Skeletal muscle cell (primary cell): ENCODE measurements around the gene ERCC4.

Experiments used
- DNase-seq: peaks from one replicate; pipeline ENCODE4 v3.0.0-alpha.2; 2010; ENCODE audit warnings: low read depth
- H3K4me3 ChIP-seq: 2 replicates; pipeline ENCODE4 v1.5.1; 2011; ENCODE audit warnings: low read depth, mild to moderate bottlenecking, control low read depth, low read length, moderate library complexity

The ERCC4 gene

GRCh38 chr16:13977177-13977576 lies 57.2 kb downstream of the ERCC4 start:
- no peak for DNase-seq
- H3K4me3 ChIP-seq = no peak overlapping the region

- no peak overlapping the region for H3K4me3 ChIP-seq
- DNase-seq = no peak
These were observed 62.5 kb downstream of the ERCC4 start for GRCh38 chr16:13982451-13982850.

GRCh38 chr16:13983625-13984024 lies 63.7 kb downstream of the ERCC4 start:
- DNase-seq = no peak
- H3K4me3 ChIP-seq = no peak overlapping the region

- no peak for DNase-seq
- H3K4me3 ChIP-seq = no peak overlapping the region
These were observed 64.8 kb downstream of the ERCC4 start for GRCh38 chr16:13984794-13985193.

GRCh38 chr16:13988038-13988437 lies 68.1 kb downstream of the ERCC4 start:
- no peak for DNase-seq
- no peak overlapping the region for H3K4me3 ChIP-seq

GRCh38 chr16:13992322-13992721 lies 72.4 kb downstream of the ERCC4 start:
- no peak for DNase-seq

GRCh38 chr16:13992976-13993375 lies 73.0 kb downstream of the ERCC4 start:
- DNase-seq = no peak
- H3K4me3 ChIP-seq = no peak overlapping the region

More at GRCh38 chr16:13992322-13992721, 72.4 kb downstream of the ERCC4 start:
- no peak overlapping the region for H3K4me3 ChIP-seq

- no peak for DNase-seq
- no peak overlapping the region for H3K4me3 ChIP-seq
These were observed 74.5 kb downstream of the ERCC4 start for GRCh38 chr16:13994239-13995106.

- H3K4me3 ChIP-seq = no peak overlapping the region
- DNase-seq = no peak
These were observed 75.2 kb downstream of the ERCC4 start for GRCh38 chr16:13995194-13995593.

- H3K4me3 ChIP-seq = no peak overlapping the region
- DNase-seq = no peak
These were observed 76.9 kb downstream of the ERCC4 start for GRCh38 chr16:13996778-13997288.

GRCh38 chr16:13997526-13997925 lies 77.6 kb downstream of the ERCC4 start:
- H3K4me3 ChIP-seq = no peak overlapping the region
- DNase-seq = no peak

- DNase-seq = no peak
These were observed 78.0 kb downstream of the ERCC4 start for GRCh38 chr16:13997933-13998332.

GRCh38 chr16:13999071-13999894 lies 79.3 kb downstream of the ERCC4 start:
- H3K4me3 ChIP-seq = no peak overlapping the region
- DNase-seq = no peak

More at GRCh38 chr16:13997933-13998332, 78.0 kb downstream of the ERCC4 start:
- H3K4me3 ChIP-seq = no peak overlapping the region

GRCh38 chr16:13999895-14000425 lies 80.0 kb downstream of the ERCC4 start:
- no peak for DNase-seq
- H3K4me3 ChIP-seq = no peak overlapping the region

- DNase-seq = no peak
- H3K4me3 ChIP-seq = no peak overlapping the region
These were observed 81.6 kb downstream of the ERCC4 start for GRCh38 chr16:14001521-14001920.
